NCI-H446 (cell line): ENCODE results near the gene UGDH.

Source experiments
- DNase-seq, 2 experiments: peaks; one replicate each; lab custom pipeline; 2025; lab: John Stamatoyannopoulos, UW

Gene UGDH

DNA sequence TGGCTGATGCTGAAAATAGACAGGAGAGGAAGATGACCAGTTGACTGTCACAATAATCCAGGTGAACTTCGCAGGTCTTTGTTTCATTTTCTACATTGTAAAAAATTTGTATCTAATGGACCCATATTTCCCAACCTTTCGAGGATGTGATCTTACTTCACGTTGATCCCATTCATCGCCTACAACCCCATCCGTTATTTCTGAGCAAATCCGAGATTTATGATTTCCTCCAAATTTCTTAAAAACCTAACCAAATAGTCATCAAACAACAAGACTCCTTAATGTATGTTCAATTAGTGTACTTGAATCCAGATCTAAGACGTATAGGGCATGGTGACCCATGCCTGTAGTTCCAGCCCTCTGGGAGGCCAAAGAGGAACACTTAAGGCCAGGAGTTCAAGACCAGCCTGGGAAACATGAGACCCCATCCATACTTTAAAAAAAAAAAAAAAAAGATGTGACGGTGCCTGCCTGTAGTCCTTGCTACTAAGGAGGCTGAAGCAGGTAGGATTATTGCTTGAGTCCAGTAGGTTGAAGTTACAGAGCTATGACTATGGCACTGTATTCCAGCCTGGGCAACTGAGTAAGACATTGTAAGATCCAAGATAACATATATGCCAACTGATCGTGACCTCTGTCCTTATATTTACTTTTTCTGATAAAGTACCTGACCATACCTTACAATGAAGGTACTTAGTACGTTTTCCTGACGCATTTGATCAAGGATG lies 74.2 kb downstream of the UGDH start:
- DNase-seq: no peak

DNA sequence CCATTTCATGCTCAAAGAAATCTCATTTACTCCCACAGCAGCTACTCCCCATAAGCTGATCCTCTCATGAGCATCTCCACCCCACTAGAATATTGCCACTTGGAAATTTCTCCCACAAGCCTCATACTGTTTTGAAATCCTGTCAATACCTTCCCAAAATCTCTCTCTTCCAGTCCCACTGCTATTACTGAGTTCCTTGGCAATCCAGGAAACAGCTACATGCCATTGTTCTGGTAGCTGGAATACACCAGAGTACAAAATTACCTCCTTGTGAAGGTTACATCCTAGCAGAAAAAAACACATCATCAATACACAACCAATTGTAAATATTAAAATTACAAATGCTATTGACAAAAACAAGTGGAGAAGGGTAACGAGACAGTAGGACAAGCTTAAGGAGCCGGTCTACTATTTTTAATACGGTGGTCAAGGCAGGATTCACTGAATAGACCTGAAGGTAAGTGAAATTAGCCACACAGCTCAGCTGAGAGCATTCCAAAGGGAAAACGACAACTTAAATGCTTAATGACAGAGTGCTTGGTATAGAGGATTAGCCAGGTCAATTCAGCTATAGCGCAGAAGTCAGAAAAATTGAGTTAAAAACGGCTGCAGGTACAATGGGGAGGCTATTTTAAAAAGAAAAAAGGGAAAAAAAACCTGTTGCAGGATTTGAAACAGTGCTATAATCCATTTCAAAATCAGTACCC lies 74.9 kb downstream of the UGDH start:
- DNase-seq: no peak

DNA sequence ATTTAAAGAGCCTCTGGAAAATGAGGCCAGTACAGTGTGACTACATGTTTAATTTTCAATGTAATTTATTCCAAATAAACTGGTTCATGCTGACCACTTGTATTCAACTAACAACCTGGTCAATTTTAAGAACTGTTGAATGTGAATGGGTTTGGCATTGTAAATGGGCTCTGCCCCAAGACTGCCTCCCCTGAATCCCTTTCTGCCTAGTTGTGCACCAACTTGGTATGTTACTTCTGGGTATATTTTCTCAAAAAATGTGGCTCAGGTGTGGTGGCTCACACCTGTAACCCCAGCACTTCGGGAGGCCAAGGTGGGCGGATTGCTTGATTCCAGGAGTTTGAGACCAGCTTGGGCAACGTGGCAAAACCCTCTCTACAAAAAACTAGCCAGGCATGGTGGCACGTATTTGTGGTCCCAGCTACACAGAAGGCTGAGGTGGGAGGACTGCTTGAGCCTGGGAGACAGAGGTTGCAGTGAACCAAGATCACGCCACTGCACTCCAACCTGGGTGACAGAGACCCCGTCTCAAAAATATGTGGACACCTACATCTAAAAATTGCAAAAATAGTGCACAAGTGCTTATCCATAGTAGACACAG lies 75.7 kb downstream of the UGDH start:
- DNase-seq: no peak

DNA sequence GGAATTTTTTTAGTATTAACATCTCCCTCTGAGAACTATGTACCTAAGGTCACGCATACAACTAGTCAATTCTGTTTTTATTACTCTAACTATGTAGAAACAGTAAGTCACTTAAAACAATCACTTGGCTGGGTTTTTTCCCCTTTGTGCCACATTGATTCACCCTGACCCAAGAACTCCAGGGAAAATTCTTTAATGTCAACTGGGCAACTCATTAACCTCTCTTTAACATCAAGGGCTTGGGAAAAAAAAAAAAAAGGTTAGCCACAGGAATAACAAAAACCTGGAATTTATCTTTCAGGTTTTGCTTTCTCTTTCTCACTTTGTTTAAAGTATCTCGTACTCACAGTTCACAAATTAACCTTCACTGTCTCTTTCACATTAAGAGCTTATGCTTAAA lies 76.6 kb downstream of the UGDH start:
- DNase-seq: no peak
